Psoas muscle (tissue), 8 donors: ENCODE measurements around the gene RECQL5. TPM values are rescaled to one million over a fixed set of nuclear protein-coding genes. Genes with fewer than 3 reads are reported as not detected.
A peak's percentile ranks its signal among the peaks of the same experiment; 100 is the strongest.

Source experiments
- ATAC-seq, 4 donors: fragments of 200-7000 bp; cut with Tn5 transposase; one replicate each; pipeline ENCODE4 v1.9.1; 2020; ENCODE audit warnings: moderate library complexity in 3 of 4, mild to moderate bottlenecking in 2 of 4
- DNase-seq, 2 donors: peaks; one replicate each; pipeline ENCODE4 v3.0.0-alpha.2; 2020
- H3K27ac ChIP-seq: fragments of 200-600 bp; one replicate; pipeline ENCODE4 v1.8.0; 2022
- H3K27me3 ChIP-seq, 3 donors: fragments of 200-600 bp in 1 of 3; one replicate each; pipeline versions ENCODE4 v1.6.1 to v1.8.0; 2013 to 2022; ENCODE audit warnings: low read length in 2 of 3, mild to moderate bottlenecking in 2 of 3, moderate library complexity in 1 of 3; ENCODE audit not compliant: insufficient read depth in 3 of 3
- H3K36me3 ChIP-seq, 2 donors: fragments of 200-600 bp in 1 of 2; one replicate each; pipeline versions ENCODE4 v1.6.1 to v1.8.0; 2013 to 2022; ENCODE audit warnings: low read depth in 1 of 2, mild to moderate bottlenecking in 1 of 2, moderate library complexity in 1 of 2; ENCODE audit not compliant: insufficient read depth in 1 of 2
- H3K4me1 ChIP-seq: fragments of 200-600 bp; one replicate; pipeline ENCODE4 v1.8.0; 2022
- H3K4me3 ChIP-seq: fragments of 200-600 bp; one replicate; pipeline ENCODE4 v1.8.0; 2022; ENCODE audit warnings: mild to moderate bottlenecking
- H3K9me3 ChIP-seq: fragments of 200-600 bp; one replicate; pipeline ENCODE4 v1.8.0; 2022
- CTCF ChIP-seq: fragments of 200-600 bp; IDR thresholded peaks from one replicate; pipeline ENCODE4 v1.8.0; 2022; ENCODE audit warnings: antibody characterized with exemption
- WGBS, 3 donors: extraction: QIAGEN DNeasy Blood & Tissue Kit; methylation state at CpG; one replicate each; pipeline versions ENCODE4 v1.1.6 to v1.1.7; 2013; 5-methylcytosine and 5-hydroxymethylcytosine counted together
- intact Hi-C, 2 donors: fragments of 100-400 bp; cut with DNase I; formaldehyde crosslinking; loops; one replicate each; pipeline versions ENCODE4 v1.11.0 to v1.14.2; 2022
- polyA plus RNA-seq, 3 donors: library from polyadenylated mRNA; stranded (reverse); fragments of 200-250 nt; gene quantifications; one replicate each; pipeline ENCODE4 v1.2.3, GENCODE V29; 2013
- total RNA-seq, 4 donors: library from RNA; stranded (reverse); fragmentation: NEBNext Ultra II Directional in 2 of 4; extraction: Animal tissue kit (Norgen Biotek cat#: 25700) in 2 of 4; gene quantifications; one replicate each; pipeline versions ENCODE4 v1.2.1 to v1.2.4, GENCODE V29; 2021 to 2023
- donor health status: healthy with polysubstance abuse.
- donor health status: DM: no; HTN: no; CAD: no; lungs with moderate emphysema.
- donor health status: Bipolar disorder and iron deficiency.
- donor health status: healthy.
- donor health status: DM: yes; HTN: yes; CAD: no.
- donor health status: DM: no; HTN: no; CAD: no.
- donor health status: DM: no; HTN: no; CAD: no.
- donor health status: DM: yes; HTN: yes; CAD: no.

The RECQL5 gene
- total and polyA plus RNA-seq, 7 donors = 5.7 to 16.0 (median 8.0) TPM

- no peaks in the 10 kb centered on the region for H3K9me3 ChIP-seq
- DNase-seq (peak; percentile 90 to 95), ATAC-seq (peak; percentile 75 to 88 (median 78))
- peaks cover 46% of the 10 kb centered on the region for H3K4me1 ChIP-seq
- peak; percentile 97 for TF ChIP-seq CTCF
- peaks cover 0 to 28% of the 10 kb centered on the region in 2 donors for H3K36me3 ChIP-seq
- 4 to 8% (median 7%) methylated on average over 16 to 19 of the region's 19 CpGs for WGBS, 3 donors
- H3K27me3 ChIP-seq = no peaks in the 10 kb centered on the region
- intact Hi-C loops = loop anchor here (1.0 to 5.0 kb wide), 4 partner anchors 44 to 206 kb away; no protein-coding TSS in a partner anchor
- peak within 1 kb of the TSS; percentile 78 for H3K27ac ChIP-seq
- H3K4me3 ChIP-seq = peak within 1 kb of the TSS; percentile 33
These were observed 34.0 kb downstream of the RECQL5 start, which contains the start of gene SMIM5 for GRCh38 chr17:75632863-75633485. TSS of gene SMIM5 (plus strand) at chr17:75633434. CDS start at chr17:75640202, 6,768 bp downstream.

- no peaks in the 10 kb centered on the region for H3K27me3 ChIP-seq
- no peak for TF ChIP-seq CTCF
- H3K4me1 ChIP-seq = peaks cover 46% of the 10 kb centered on the region
- no peaks in the 10 kb centered on the region for H3K9me3 ChIP-seq
- no peak overlapping the region for H3K4me3 ChIP-seq
- DNase-seq = peak; percentile 12 to 48
- WGBS, 3 donors = 76 to 82% (median 77%) methylated on average over 12 of the region's 12 CpGs
- intact Hi-C loops = loop anchor here (2.0 to 5.0 kb wide), 3 partner anchors 45 to 205 kb away; no protein-coding TSS in a partner anchor
- no peak for ATAC-seq
- H3K36me3 ChIP-seq = peaks cover 0 to 30% of the 10 kb centered on the region in 2 donors
- H3K27ac ChIP-seq = no peak overlapping the region
These were observed 34.5 kb downstream of the RECQL5 start for GRCh38 chr17:75632428-75632827.

- H3K9me3 ChIP-seq = no peaks in the 10 kb centered on the region
- H3K36me3 ChIP-seq = peaks cover 2 to 41% of the 10 kb centered on the region in 2 donors
- 85 to 91% (median 89%) methylated on average over 27 of the region's 27 CpGs for WGBS, 3 donors
- ATAC-seq = no peak
- intact Hi-C loops = loop anchor here in 1 of 2 donors (5.0 kb wide), 2 partner anchors 46 to 204 kb away; no protein-coding TSS in a partner anchor
- no peaks in the 10 kb centered on the region for H3K27me3 ChIP-seq
- peaks cover 41% of the 10 kb centered on the region for H3K4me1 ChIP-seq
- TF ChIP-seq CTCF = no peak
- DNase-seq = peak in 1 of 2 donors; percentile 37
- no peak overlapping the region for H3K4me3 ChIP-seq
- H3K27ac ChIP-seq = no peak overlapping the region
These were observed 35.6 kb downstream of the RECQL5 start for GRCh38 chr17:75631353-75631752.

GRCh38 chr17:75630071-75630917 is 36.7 kb downstream of the RECQL5 start:
- WGBS, 3 donors = 85 to 91% (median 89%) methylated on average over 25 to 26 of the region's 26 CpGs
- no peak overlapping the region for H3K4me3 ChIP-seq
- no peak overlapping the region for H3K27ac ChIP-seq
- no peak for TF ChIP-seq CTCF
- peaks cover 30% of the 10 kb centered on the region for H3K4me1 ChIP-seq
- DNase-seq (no peak), ATAC-seq (no peak)
- intact Hi-C loops = loop anchor here in 1 of 2 donors (5.0 kb wide), 2 partner anchors 47 to 203 kb away; no protein-coding TSS in a partner anchor
- H3K27me3 ChIP-seq = no peaks in the 10 kb centered on the region
- no peaks in the 10 kb centered on the region for H3K9me3 ChIP-seq
- H3K36me3 ChIP-seq = peaks cover 2 to 52% of the 10 kb centered on the region in 2 donors
